Measurements from ENCODE around the gene MAP3K19. TPM values are rescaled to one million over a fixed set of nuclear protein-coding genes. Genes with fewer than 3 reads are reported as not detected.

The MAP3K19 gene
- total and polyA plus RNA-seq, 11 donors: not detected

GRCh38 chr2:135004005-135004746, 43.1 kb downstream of the MAP3K19 start:
- WGBS, 4 donors: 7 to 11% (median 9%) methylated on average over 17 of the region's 17 CpGs
- DNase-seq: peak; percentile 64 to 85 (median 75)
- no peak overlapping the region for H3K4me3 ChIP-seq
- peaks cover 0 to 26% (median 5%) of the 10 kb centered on the region in 9 donors for H3K27me3 ChIP-seq
- ATAC-seq: peak; percentile 81 to 99 (median 98)
- intact Hi-C loops (cut with DNase I): loop anchor here (1.0 to 10.0 kb wide), 10 partner anchors 121 to 793 kb away; no protein-coding TSS in a partner anchor
- TF ChIP-seq POLR2A (IDR thresholded peaks at IDR 0.05) (no peak), CTCF (IDR thresholded peaks at IDR 0.05) (peak; percentile 82 to 96 (median 89))
- no peak overlapping the region for H3K27ac ChIP-seq
- peaks cover 0 to 7% (median 0%) of the 10 kb centered on the region in 12 donors for H3K4me1 ChIP-seq
- H3K36me3 ChIP-seq: no peaks in the 10 kb centered on the region
- no peaks in the 10 kb centered on the region for H3K9me3 ChIP-seq

- peaks cover 0 to 21% (median 0%) of the 10 kb centered on the region in 9 donors for H3K27me3 ChIP-seq
- 85 to 92% (median 87%) methylated on average over 4 of the region's 4 CpGs for WGBS, 4 donors
- DNase-seq (no peak), ATAC-seq (no peak)
- no peak for TF ChIP-seq CTCF (IDR thresholded peaks at IDR 0.05)
- TF ChIP-seq POLR2A (IDR thresholded peaks at IDR 0.05): no peak
- no peaks in the 10 kb centered on the region for H3K36me3 ChIP-seq
- peaks cover 0 to 7% (median 0%) of the 10 kb centered on the region in 12 donors for H3K4me1 ChIP-seq
- no peaks in the 10 kb centered on the region for H3K9me3 ChIP-seq
- intact Hi-C loops (cut with DNase I): loop anchor here in 8 of 10 donors (5.0 to 10.0 kb wide), 7 partner anchors 122 to 794 kb away; no protein-coding TSS in a partner anchor
- no peak overlapping the region for H3K4me3 ChIP-seq
- no peak overlapping the region for H3K27ac ChIP-seq
These were observed 44.4 kb downstream of the MAP3K19 start for GRCh38 chr2:135002836-135003235.

- no peak overlapping the region for H3K4me3 ChIP-seq
- peaks cover 0 to 2% (median 0%) of the 10 kb centered on the region in 9 donors for H3K27me3 ChIP-seq
- DNase-seq (no peak), ATAC-seq (no peak)
- H3K9me3 ChIP-seq: no peaks in the 10 kb centered on the region
- WGBS, 4 donors: 70 to 83% (median 74%) methylated on average over 2 of the region's 2 CpGs
- intact Hi-C loops (cut with DNase I): loop anchor here in 1 of 10 donors (10.0 kb wide), 1 partner anchor 795 kb away; no protein-coding TSS in a partner anchor
- no peaks in the 10 kb centered on the region for H3K36me3 ChIP-seq
- TF ChIP-seq CTCF (IDR thresholded peaks at IDR 0.05) (no peak), POLR2A (IDR thresholded peaks at IDR 0.05) (no peak)
- H3K27ac ChIP-seq: no peak overlapping the region
- peaks cover 0 to 6% (median 0%) of the 10 kb centered on the region in 12 donors for H3K4me1 ChIP-seq
These were observed 47.7 kb downstream of the MAP3K19 start for GRCh38 chr2:134999521-134999920.

- Histone ChIP-seq H3K27ac (no peak overlapping the region), H3K36me3 (no peaks in the 10 kb centered on the region), H3K27me3 (peaks cover 0 to 4% (median 0%) of the 10 kb centered on the region in 9 donors), H3K9me3 (peaks cover 0 to 4% (median 0%) of the 10 kb centered on the region in 12 donors), H3K4me3 (no peak overlapping the region), H3K4me1 (no peaks in the 10 kb centered on the region)
- intact Hi-C loops (cut with DNase I): loop anchor here in 7 of 10 donors (2.0 to 5.0 kb wide), 4 partner anchors 718 to 723 kb away; no protein-coding TSS in a partner anchor
- no peak for DNase-seq
- WGBS, 4 donors: 20 to 24% (median 23%) methylated on average over 3 of the region's 3 CpGs
- ATAC-seq: peak in 1 of 4 donors; percentile 49
- TF ChIP-seq POLR2A (IDR thresholded peaks at IDR 0.05): no peak
- TF ChIP-seq CTCF (IDR thresholded peaks at IDR 0.05): peak in 11 of 12 donors; percentile 20 to 59 (median 41)
These were observed 58.1 kb downstream of the MAP3K19 start for GRCh38 chr2:134988994-134989605.

Data from heart left ventricle (tissue), 16 donors.